HCT116 (cell line): Measurements from ENCODE around the gene KCNN3. TPM values are rescaled to one million over a fixed set of nuclear protein-coding genes. Genes with fewer than 3 reads are reported as not detected.

ENCODE experiments used
- ATAC-seq: fragments of 200-7000 bp; cut with Tn5 transposase; 2 replicates; pipeline ENCODE4 v1.9.1; 2020; ENCODE audit warnings: mild to moderate bottlenecking, moderate library complexity
- BruUV-seq: library from RNA; stranded (reverse); fragments of 400-500 nt; replicated peaks from 2 replicates; lab custom pipeline; 2021; lab: Mats Ljungman, UMichigan
- CTCF ChIA-PET: fragments of 300-600 bp; sonication (Branson Sonifier 250); formaldehyde crosslinking; loops from one replicate; lab custom pipeline; 2021; ENCODE audit warnings: antibody characterized with exemption; lab: Charles Lee
- POLR2A ChIA-PET: fragments of 300-600, 350-600 bp; sonication (Branson Sonifier 250); formaldehyde crosslinking; loops from one replicate; lab custom pipeline; 2021; ENCODE audit warnings: antibody characterized with exemption; lab: Charles Lee
- RAD21 ChIA-PET, 2 experiments: fragments of 300-600 bp; sonication (Branson Sonifier 250); formaldehyde crosslinking; loops; one replicate each; lab custom pipeline; 2023; ENCODE audit warnings: low total read pairs in 2 of 2; ENCODE audit not compliant: uncharacterized antibody in 2 of 2, unreplicated experiment in 2 of 2, low non-redundant PET in 1 of 2; lab: Charles Lee
- DNase-seq: peaks from one replicate; pipeline ENCODE4 v3.0.0-alpha.2; 2010; ENCODE audit warnings: low read depth, low spot score
- H2AFZ ChIP-seq: fragments of 200-600 bp; shearing (Covaris generic), sonication (generic); 2 replicates; pipeline ENCODE4 v1.6.1; 2017; ENCODE audit warnings: low read depth, mixed run types, mixed read lengths, antibody characterized with exemption, low read length; ENCODE audit not compliant: poor library complexity, severe bottlenecking
- H3K27ac ChIP-seq: 2 replicates; pipeline ENCODE4 v1.5.1; 2012; ENCODE audit warnings: low read depth, low read length
- H3K27me3 ChIP-seq: fragments of 200-600 bp; sonication (generic); 2 replicates; pipeline ENCODE4 v1.6.1; 2016; ENCODE audit warnings: mixed run types, low read length, mixed read lengths; ENCODE audit not compliant: insufficient read depth
- H3K36me3 ChIP-seq, 2 experiments: fragments of 200-500 bp in 1 of 2; fragments of 200-600 bp in 1 of 2; sonication (Bioruptor generic) in 1 of 2; sonication (generic) in 1 of 2; 2 replicates each; pipeline versions ENCODE4 v1.5.1 to v1.6.1; 2014 to 2016; ENCODE audit warnings: low read length in 2 of 2, inconsistent platforms in 1 of 2, mixed read lengths in 1 of 2, mixed run types in 1 of 2; ENCODE audit not compliant: insufficient read depth in 2 of 2, control insufficient read depth in 1 of 2
- H3K4me1 ChIP-seq, 2 experiments: fragments of 200-600 bp in 1 of 2; sonication (generic) in 1 of 2; 2 replicates each; pipeline versions ENCODE4 v1.5.1 to v1.6.1; 2012 to 2017; ENCODE audit warnings: low read length in 2 of 2, inconsistent platforms in 1 of 2, mild to moderate bottlenecking in 1 of 2, mixed read lengths in 1 of 2, mixed run types in 1 of 2, moderate library complexity in 1 of 2; ENCODE audit not compliant: insufficient read depth in 2 of 2, control insufficient read depth in 1 of 2
- H3K4me2 ChIP-seq: fragments of 200-600 bp; sonication (generic); 2 replicates; pipeline ENCODE4 v1.6.1; 2017; ENCODE audit warnings: mixed run types, low read length, mixed read lengths
- H3K4me3 ChIP-seq, 2 experiments: fragments of 200-600 bp in 1 of 2; sonication (generic) in 1 of 2; replicated peaks in 1 of 2; 2 replicates each; pipeline ENCODE4 v1.5.1; 2011 to 2016; ENCODE audit warnings: low read length in 2 of 2, control low read depth in 1 of 2, low read depth in 1 of 2, mild to moderate bottlenecking in 1 of 2, mixed read lengths in 1 of 2, mixed run types in 1 of 2
- H3K79me2 ChIP-seq: fragments of 200-600 bp; sonication (generic); 2 replicates; pipeline ENCODE4 v1.6.1; 2017; ENCODE audit warnings: mild to moderate bottlenecking, mixed run types, low read length, moderate library complexity, mixed read lengths; ENCODE audit not compliant: insufficient read depth
- H3K9ac ChIP-seq: fragments of 200-600 bp; sonication (generic); 2 replicates; pipeline ENCODE4 v1.6.1; 2016; ENCODE audit warnings: low read length, mixed read lengths
- H3K9me2 ChIP-seq: fragments of 200-600 bp; sonication (generic), shearing (Covaris generic); 2 replicates; pipeline ENCODE4 v1.6.1; 2017; ENCODE audit warnings: mixed run types, mild to moderate bottlenecking, moderate library complexity; ENCODE audit not compliant: insufficient read depth
- H3K9me3 ChIP-seq, 2 experiments: fragments of 200-500 bp in 1 of 2; fragments of 200-600 bp in 1 of 2; sonication (Bioruptor generic) in 1 of 2; sonication (generic) in 1 of 2; 2 replicates each; pipeline ENCODE4 v1.6.1; 2014 to 2017; ENCODE audit warnings: low read length in 2 of 2, mixed read lengths in 2 of 2, inconsistent platforms in 1 of 2, low read depth in 1 of 2, mild to moderate bottlenecking in 1 of 2, mixed run types in 1 of 2, moderate library complexity in 1 of 2; ENCODE audit not compliant: control insufficient read depth in 1 of 2, insufficient read depth in 1 of 2
- H4K20me1 ChIP-seq: fragments of 200-600 bp; sonication (generic), shearing (Covaris generic); 2 replicates; pipeline ENCODE4 v1.6.1; 2017; ENCODE audit warnings: mixed run types, mild to moderate bottlenecking, moderate library complexity; ENCODE audit not compliant: insufficient read depth
- ATF3 ChIP-seq: IDR thresholded peaks from 2 replicates; pipeline ENCODE4 v1.6.1; 2012
- CBX3 ChIP-seq: IDR thresholded peaks from 2 replicates; pipeline ENCODE4 v1.6.1; 2012; ENCODE audit warnings: low read depth
- CEBPB ChIP-seq: IDR thresholded peaks from 2 replicates; pipeline ENCODE4 v1.6.1; 2012; ENCODE audit warnings: low read depth
- CTCF ChIP-seq, 3 experiments: fragments of 200-600 bp in 1 of 3; sonication (generic) in 1 of 3; IDR thresholded peaks in 2 of 3; conservative IDR thresholded peaks in 1 of 3; 2 replicates each; pipeline ENCODE4 v1.5.1; 2012 to 2017; ENCODE audit warnings: low read depth in 2 of 3, low read length in 2 of 3, antibody characterized with exemption in 1 of 3, borderline replicate concordance in 1 of 3, control low read depth in 1 of 3, mild to moderate bottlenecking in 1 of 3, mixed read lengths in 1 of 3, mixed run types in 1 of 3, moderate library complexity in 1 of 3; ENCODE audit not compliant: insufficient read depth in 1 of 3
- EGR1 ChIP-seq: IDR thresholded peaks from 2 replicates; pipeline ENCODE4 v1.6.1; 2012; ENCODE audit warnings: low read depth
- ELF1 ChIP-seq: IDR thresholded peaks from 2 replicates; pipeline ENCODE4 v1.6.1; 2012; ENCODE audit warnings: low read depth, borderline replicate concordance
- EZH2 ChIP-seq: fragments of 200-600 bp; sonication (generic); IDR thresholded peaks from 2 replicates; pipeline ENCODE4 v1.6.1; 2017; ENCODE audit warnings: antibody characterized with exemption, mixed run types
- EZH2phosphoT487 ChIP-seq: fragments of 200-600 bp; IDR thresholded peaks from 2 replicates; pipeline ENCODE4 v1.6.1; 2018; ENCODE audit warnings: antibody characterized with exemption, borderline replicate concordance
- FOSL1 ChIP-seq: IDR thresholded peaks from 2 replicates; pipeline ENCODE4 v1.6.1; 2012; ENCODE audit warnings: low read depth
- MAX ChIP-seq: IDR thresholded peaks from 2 replicates; pipeline ENCODE4 v1.6.1; 2012
- POLR2A ChIP-seq: IDR thresholded peaks from 2 replicates; pipeline ENCODE4 v1.7.0; 2011; ENCODE audit warnings: borderline replicate concordance; ENCODE audit not compliant: insufficient read depth, insufficient read length; ENCODE audit errors: extremely low read depth
- POLR2AphosphoS5 ChIP-seq: IDR thresholded peaks from 2 replicates; pipeline ENCODE4 v1.6.1; 2011; ENCODE audit warnings: mild to moderate bottlenecking, low read depth, low read length, moderate library complexity
- REST ChIP-seq: IDR thresholded peaks from 2 replicates; pipeline ENCODE4 v1.6.1; 2012; ENCODE audit warnings: low read depth
- SIN3A ChIP-seq: IDR thresholded peaks from 2 replicates; pipeline ENCODE4 v1.6.1; 2012; ENCODE audit warnings: low read depth
- SP1 ChIP-seq: IDR thresholded peaks from 2 replicates; pipeline ENCODE4 v1.6.1; 2012; ENCODE audit warnings: low read depth
- SRF ChIP-seq: IDR thresholded peaks from 2 replicates; pipeline ENCODE4 v1.6.1; 2012; ENCODE audit warnings: low read depth
- TCF7L2 ChIP-seq: IDR thresholded peaks from 2 replicates; pipeline ENCODE4 v1.7.0; 2011; ENCODE audit warnings: borderline replicate concordance, inconsistent platforms; ENCODE audit not compliant: insufficient read depth, insufficient read length; ENCODE audit errors: extremely low read depth
- YY1 ChIP-seq: IDR thresholded peaks from 2 replicates; pipeline ENCODE4 v1.6.1; 2011; ENCODE audit warnings: low read length, low read depth, moderate library complexity, mild to moderate bottlenecking; ENCODE audit not compliant: insufficient replicate concordance; ENCODE audit errors: extremely low read depth
- ZBTB33 ChIP-seq: IDR thresholded peaks from 2 replicates; pipeline ENCODE4 v1.6.1; 2011; ENCODE audit warnings: mild to moderate bottlenecking, low read length, moderate library complexity; ENCODE audit not compliant: insufficient replicate concordance; ENCODE audit errors: extremely low read depth
- ZNF274 ChIP-seq: fragments of 200-500 bp; sonication (Bioruptor generic); IDR thresholded peaks from 2 replicates; pipeline ENCODE4 v1.6.1; 2014; ENCODE audit warnings: mild to moderate bottlenecking, low read depth, low read length, inconsistent platforms
- intact Hi-C: fragments of 100-400 bp; cut with micrococcal nuclease; formaldehyde crosslinking; loops from 2 replicates; pipeline ENCODE4 v1.10.0; 2022
- total RNA-seq: library from RNA; stranded (reverse); gene quantifications from one replicate; pipeline ENCODE4 v1.2.1, GENCODE V29; 2021; ENCODE audit not compliant: unreplicated experiment

KCNN3 gene
- total RNA-seq, 1 experiment from 2014 or later: 1.1 TPM

GRCh38 chr1:154683820-154684219, 186.3 kb downstream of the KCNN3 start:
- Histone ChIP-seq H3K27me3 (no peaks in the 10 kb centered on the region), H2AFZ (no peak overlapping the region), H3K9me3 (no peaks in the 10 kb centered on the region), H3K4me1 (peaks cover 0 to 5% of the 10 kb centered on the region in 2 experiments; a peak in 1 of 4 replicates), H3K9ac (no peak overlapping the region), H3K79me2 (no peaks in the 10 kb centered on the region), H3K9me2 (no peaks in the 10 kb centered on the region), H3K27ac (no peak overlapping the region), H3K4me3 (no peak overlapping the region), H3K36me3 (no peaks in the 10 kb centered on the region), H3K4me2 (no peak overlapping the region), H4K20me1 (no peaks in the 10 kb centered on the region)
- ChIA-PET CTCF (no interaction called here), RAD21 (no interaction called here), POLR2A (no interaction called here)
- ATAC-seq (no peak), DNase-seq (no peak)
- BruUV-seq: no TSS peak
- intact Hi-C loops: no loop called here
- no peak for TF ChIP-seq SIN3A
- TF ChIP-seq ZNF274: no peak
- TF ChIP-seq ATF3: no peak
- no peak for TF ChIP-seq ZBTB33
- TF ChIP-seq POLR2AphosphoS5: no peak
- no peak for TF ChIP-seq ELF1
- TF ChIP-seq EZH2phosphoT487: no peak
- no peak for TF ChIP-seq SRF
- no peak for TF ChIP-seq CBX3
- no peak for TF ChIP-seq CTCF (IDR thresholded peaks at IDR 0.05 in 2 of 3, conservative IDR thresholded peaks at IDR 0.05 in 1 of 3; ENCODE audit: borderline replicate concordance in 1 of 3, insufficient read depth in 1 of 3, low read depth in 2 of 3, low read length in 2 of 3)
- no peak for TF ChIP-seq EGR1
- no peak for TF ChIP-seq REST
- TF ChIP-seq TCF7L2: no peak
- no peak for TF ChIP-seq MAX
- TF ChIP-seq EZH2: no peak
- no peak for TF ChIP-seq CEBPB
- no peak for TF ChIP-seq POLR2A
- no peak for TF ChIP-seq YY1
- no peak for TF ChIP-seq FOSL1
- no peak for TF ChIP-seq SP1
